DOHH2 (cell line): ENCODE results near the gene FABP1.

Experiments used
- H3F3A ChIP-seq: fragments of 200-600 bp; sonication (generic), shearing (Covaris generic); 2 replicates; pipeline ENCODE4 v1.6.0; 2016; ENCODE audit warnings: antibody characterized with exemption, mild to moderate bottlenecking; ENCODE audit not compliant: control insufficient read depth, insufficient read depth
- H3K27ac ChIP-seq: fragments of 200-600 bp; sonication (generic); 2 replicates; pipeline ENCODE4 v1.5.1; 2014; ENCODE audit warnings: low read depth, mild to moderate bottlenecking, low read length, moderate library complexity
- H3K27me3 ChIP-seq: fragments of 200-600 bp; sonication (generic); 2 replicates; pipeline ENCODE4 v1.6.1; 2014; ENCODE audit warnings: mild to moderate bottlenecking, low read length, mixed read lengths; ENCODE audit not compliant: control insufficient read depth
- H3K36me3 ChIP-seq: fragments of 200-600 bp; sonication (generic); 2 replicates; pipeline ENCODE4 v1.6.1; 2014; ENCODE audit warnings: mild to moderate bottlenecking, low read length, moderate library complexity, mixed read lengths; ENCODE audit not compliant: control insufficient read depth
- H3K4me1 ChIP-seq: fragments of 200-600 bp; sonication (generic); 2 replicates; pipeline ENCODE4 v1.6.1; 2014; ENCODE audit warnings: mild to moderate bottlenecking, low read length, mixed read lengths; ENCODE audit not compliant: control insufficient read depth
- H3K4me2 ChIP-seq: fragments of 200-600 bp; sonication (generic); 2 replicates; pipeline ENCODE4 v1.6.0; 2014; ENCODE audit warnings: mild to moderate bottlenecking, low read length, moderate library complexity
- H3K4me3 ChIP-seq: fragments of 200-600 bp; sonication (generic); 2 replicates; pipeline ENCODE4 v1.5.1; 2014; ENCODE audit warnings: mild to moderate bottlenecking, low read length, mixed read lengths
- H3K79me2 ChIP-seq: fragments of 200-600 bp; sonication (generic); 2 replicates; pipeline ENCODE4 v1.6.1; 2014; ENCODE audit warnings: mild to moderate bottlenecking, low read length, mixed read lengths; ENCODE audit not compliant: control insufficient read depth
- H3K9me2 ChIP-seq: fragments of 200-600 bp; sonication (generic); replicated peaks from 2 replicates; pipeline ENCODE4 v1.6.1; 2014; ENCODE audit warnings: mild to moderate bottlenecking, low read length, mixed read lengths; ENCODE audit not compliant: control insufficient read depth
- H3K9me3 ChIP-seq: fragments of 200-600 bp; sonication (generic); 2 replicates; pipeline ENCODE4 v1.6.1; 2014; ENCODE audit warnings: antibody characterized with exemption, low read length, mixed read lengths; ENCODE audit not compliant: control insufficient read depth, insufficient read depth
- H4K20me1 ChIP-seq: fragments of 200-600 bp; sonication (generic); 2 replicates; pipeline ENCODE4 v1.6.0; 2014; ENCODE audit warnings: low read depth, mild to moderate bottlenecking, antibody characterized with exemption, low read length, moderate library complexity; ENCODE audit not compliant: control insufficient read depth, insufficient read depth
- CTCF ChIP-seq: fragments of 200-600 bp; sonication (generic); IDR thresholded peaks from one replicate; pipeline ENCODE4 v1.5.1; 2014; ENCODE audit warnings: antibody characterized with exemption, mild to moderate bottlenecking, low read depth, low read length; ENCODE audit not compliant: poor library complexity, severe bottlenecking
- EZH2phosphoT487 ChIP-seq: fragments of 200-600 bp; sonication (generic); IDR thresholded peaks from 2 replicates; pipeline ENCODE4 v1.6.1; 2017; ENCODE audit warnings: borderline replicate concordance, mild to moderate bottlenecking, antibody characterized with exemption, low read length, moderate library complexity, mixed read lengths

The FABP1 gene

GRCh38 chr2:88167740-88168139, 39.9 kb upstream of the FABP1 start:
- Histone ChIP-seq H3K4me1 (no peaks in the 10 kb centered on the region), H4K20me1 (no peaks in the 10 kb centered on the region), H3K27ac (no peak overlapping the region), H3K4me3 (no peak overlapping the region), H3F3A (no peaks in the 10 kb centered on the region), H3K9me3 (no peaks in the 10 kb centered on the region), H3K79me2 (no peaks in the 10 kb centered on the region), H3K4me2 (no peak overlapping the region), H3K27me3 (no peaks in the 10 kb centered on the region), H3K36me3 (no peaks in the 10 kb centered on the region), H3K9me2 (no peaks in the 10 kb centered on the region)
- TF ChIP-seq CTCF (no peak), EZH2phosphoT487 (no peak)

GRCh38 chr2:88165332-88166003, 37.6 kb upstream of the FABP1 start:
- Histone ChIP-seq H3K36me3 (no peaks in the 10 kb centered on the region), H3K9me3 (no peaks in the 10 kb centered on the region), H3K4me3 (no peak overlapping the region), H3F3A (no peaks in the 10 kb centered on the region), H3K27me3 (no peaks in the 10 kb centered on the region), H3K4me1 (no peaks in the 10 kb centered on the region), H4K20me1 (no peaks in the 10 kb centered on the region), H3K9me2 (no peaks in the 10 kb centered on the region), H3K79me2 (no peaks in the 10 kb centered on the region), H3K27ac (no peak overlapping the region), H3K4me2 (no peak overlapping the region)
- TF ChIP-seq CTCF (no peak), EZH2phosphoT487 (no peak)

- Histone ChIP-seq H3F3A (no peaks in the 10 kb centered on the region), H3K27me3 (no peaks in the 10 kb centered on the region), H4K20me1 (no peaks in the 10 kb centered on the region), H3K9me2 (no peaks in the 10 kb centered on the region), H3K4me1 (peaks cover 3% of the 10 kb centered on the region; the same call in 1 of the 2 replicates), H3K27ac (no peak overlapping the region), H3K79me2 (no peaks in the 10 kb centered on the region), H3K9me3 (no peaks in the 10 kb centered on the region), H3K36me3 (no peaks in the 10 kb centered on the region), H3K4me3 (no peak overlapping the region), H3K4me2 (no peak overlapping the region)
- TF ChIP-seq CTCF (no peak), EZH2phosphoT487 (no peak)
Measured at GRCh38 chr2:88161446-88162244, 33.8 kb upstream of the FABP1 start.
